ENCODE data around the gene NUDC. TPM values are rescaled to one million over a fixed set of nuclear protein-coding genes. Genes with fewer than 3 reads are reported as not detected.
A peak's percentile ranks its signal among the peaks of the same experiment; 100 is the strongest.

NUDC gene
- total RNA-seq, 1 experiment from 2014 or later, result 118 TPM

DNA sequence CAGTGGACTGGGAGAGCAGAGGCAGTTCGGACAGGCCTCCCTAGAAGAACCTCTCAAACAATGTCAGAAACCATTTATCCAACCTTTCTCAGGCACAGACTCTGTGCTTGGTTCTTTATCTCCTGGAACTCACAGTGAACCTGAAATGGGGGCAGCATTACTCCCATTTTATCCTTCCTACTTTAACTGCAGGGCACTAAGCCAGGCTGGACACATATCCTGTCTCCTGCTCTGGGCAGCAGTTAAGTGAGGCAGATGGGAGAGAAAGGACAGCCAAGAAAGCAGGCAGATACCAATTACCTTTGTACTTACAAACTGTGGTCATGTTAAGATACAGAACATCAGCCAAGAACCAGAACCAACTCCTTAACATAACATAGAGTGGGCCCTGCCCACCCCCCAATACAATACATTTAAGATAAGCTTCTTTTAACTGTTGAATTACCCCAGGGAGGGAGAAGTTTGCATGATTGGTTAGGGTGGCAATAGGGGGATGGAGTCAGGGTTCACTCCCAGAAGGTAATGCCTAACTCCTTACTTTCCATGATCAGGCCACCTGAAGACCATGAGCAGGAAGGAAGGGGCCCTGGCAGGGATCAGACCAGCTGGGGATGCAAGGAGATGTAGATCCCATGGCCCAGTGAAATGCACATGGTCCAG lies 27.9 kb downstream of the NUDC start:
- CTCF ChIA-PET, result no interaction called here
- Mint-ChIP-seq H3K4me1 (no peaks in the 10 kb centered on the region), H3K27me3 (ENCODE audit: low read depth) (no peaks in the 10 kb centered on the region), H3K36me3 (peaks cover 35% of the 10 kb centered on the region), H3K4me3 (no peak overlapping the region), H3K9me3 (no peaks in the 10 kb centered on the region), H3K27ac (peak overlapping the region; percentile 37; the same call in 1 of the 2 replicates)
- POLR2A ChIA-PET, result no interaction called here
- ATAC-seq, result no peak
- TF ChIP-seq ZNF317 (CRISPR knock-in tag; IDR thresholded peaks at IDR 0.05; ENCODE audit: borderline replicate concordance, low read depth), result no peak
- no peak for TF ChIP-seq ELF4 (CRISPR knock-in tag; IDR thresholded peaks at IDR 0.05; ENCODE audit: low read depth)
- TF ChIP-seq, protein P1, sequence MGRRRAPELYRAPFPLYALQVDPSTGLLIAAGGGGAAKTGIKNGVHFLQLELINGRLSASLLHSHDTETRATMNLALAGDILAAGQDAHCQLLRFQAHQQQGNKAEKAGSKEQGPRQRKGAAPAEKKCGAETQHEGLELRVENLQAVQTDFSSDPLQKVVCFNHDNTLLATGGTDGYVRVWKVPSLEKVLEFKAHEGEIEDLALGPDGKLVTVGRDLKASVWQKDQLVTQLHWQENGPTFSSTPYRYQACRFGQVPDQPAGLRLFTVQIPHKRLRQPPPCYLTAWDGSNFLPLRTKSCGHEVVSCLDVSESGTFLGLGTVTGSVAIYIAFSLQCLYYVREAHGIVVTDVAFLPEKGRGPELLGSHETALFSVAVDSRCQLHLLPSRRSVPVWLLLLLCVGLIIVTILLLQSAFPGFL (CRISPR knock-in tag; IDR thresholded peaks at IDR 0.05; ENCODE audit: borderline replicate concordance), result no peak
- no peak for TF ChIP-seq SP1 (CRISPR knock-in tag; conservative IDR thresholded peaks at IDR 0.05)
- TF ChIP-seq ETV6 (CRISPR knock-in tag; IDR thresholded peaks at IDR 0.05), result no peak
- TF ChIP-seq MYBL2 (CRISPR knock-in tag; IDR thresholded peaks at IDR 0.05), result no peak
- no peak for TF ChIP-seq NR2C2 (CRISPR knock-in tag; IDR thresholded peaks at IDR 0.05)
- no peak for TF ChIP-seq NFE2L1 (CRISPR knock-in tag; IDR thresholded peaks at IDR 0.05)
- TF ChIP-seq PRRX2 (CRISPR knock-in tag; IDR thresholded peaks at IDR 0.05), result no peak
- TF ChIP-seq, protein P2, sequence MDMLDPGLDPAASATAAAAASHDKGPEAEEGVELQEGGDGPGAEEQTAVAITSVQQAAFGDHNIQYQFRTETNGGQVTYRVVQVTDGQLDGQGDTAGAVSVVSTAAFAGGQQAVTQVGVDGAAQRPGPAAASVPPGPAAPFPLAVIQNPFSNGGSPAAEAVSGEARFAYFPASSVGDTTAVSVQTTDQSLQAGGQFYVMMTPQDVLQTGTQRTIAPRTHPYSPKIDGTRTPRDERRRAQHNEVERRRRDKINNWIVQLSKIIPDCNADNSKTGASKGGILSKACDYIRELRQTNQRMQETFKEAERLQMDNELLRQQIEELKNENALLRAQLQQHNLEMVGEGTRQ (CRISPR knock-in tag; IDR thresholded peaks at IDR 0.05), result no peak
- no peak for TF ChIP-seq JAZF1 (CRISPR knock-in tag; IDR thresholded peaks at IDR 0.05)
- no peak for TF ChIP-seq ATF1 (CRISPR knock-in tag; IDR thresholded peaks at IDR 0.05)
- TF ChIP-seq, protein P3, sequence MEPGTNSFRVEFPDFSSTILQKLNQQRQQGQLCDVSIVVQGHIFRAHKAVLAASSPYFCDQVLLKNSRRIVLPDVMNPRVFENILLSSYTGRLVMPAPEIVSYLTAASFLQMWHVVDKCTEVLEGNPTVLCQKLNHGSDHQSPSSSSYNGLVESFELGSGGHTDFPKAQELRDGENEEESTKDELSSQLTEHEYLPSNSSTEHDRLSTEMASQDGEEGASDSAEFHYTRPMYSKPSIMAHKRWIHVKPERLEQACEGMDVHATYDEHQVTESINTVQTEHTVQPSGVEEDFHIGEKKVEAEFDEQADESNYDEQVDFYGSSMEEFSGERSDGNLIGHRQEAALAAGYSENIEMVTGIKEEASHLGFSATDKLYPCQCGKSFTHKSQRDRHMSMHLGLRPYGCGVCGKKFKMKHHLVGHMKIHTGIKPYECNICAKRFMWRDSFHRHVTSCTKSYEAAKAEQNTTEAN (CRISPR knock-in tag; IDR thresholded peaks at IDR 0.05), result no peak
- TF ChIP-seq, protein P4, sequence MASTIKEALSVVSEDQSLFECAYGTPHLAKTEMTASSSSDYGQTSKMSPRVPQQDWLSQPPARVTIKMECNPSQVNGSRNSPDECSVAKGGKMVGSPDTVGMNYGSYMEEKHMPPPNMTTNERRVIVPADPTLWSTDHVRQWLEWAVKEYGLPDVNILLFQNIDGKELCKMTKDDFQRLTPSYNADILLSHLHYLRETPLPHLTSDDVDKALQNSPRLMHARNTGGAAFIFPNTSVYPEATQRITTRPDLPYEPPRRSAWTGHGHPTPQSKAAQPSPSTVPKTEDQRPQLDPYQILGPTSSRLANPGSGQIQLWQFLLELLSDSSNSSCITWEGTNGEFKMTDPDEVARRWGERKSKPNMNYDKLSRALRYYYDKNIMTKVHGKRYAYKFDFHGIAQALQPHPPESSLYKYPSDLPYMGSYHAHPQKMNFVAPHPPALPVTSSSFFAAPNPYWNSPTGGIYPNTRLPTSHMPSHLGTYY (CRISPR knock-in tag; IDR thresholded peaks at IDR 0.05), result no peak
- no peak for DNase-seq (ENCODE audit: low spot score)

DNA sequence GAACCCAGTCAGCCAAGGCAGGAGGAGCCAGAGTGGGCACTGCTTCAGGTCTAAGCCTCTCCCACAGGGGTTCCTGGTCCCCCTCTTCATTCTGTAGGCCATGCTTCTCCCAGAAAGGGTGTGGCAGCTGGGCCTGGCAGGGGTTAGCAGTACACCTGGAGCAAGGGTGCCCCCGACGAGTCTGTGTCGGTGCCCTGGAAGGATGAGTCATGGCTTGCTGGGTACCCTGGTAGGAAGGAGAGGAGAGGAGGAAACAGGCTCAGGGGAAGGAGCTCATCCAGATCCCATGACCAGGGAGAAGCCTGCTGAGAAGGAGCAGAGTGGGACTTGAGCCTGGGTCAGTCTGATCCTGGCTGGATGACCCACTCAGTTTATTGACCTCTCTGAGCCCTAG lies 28.4 kb downstream of the NUDC start:
- Mint-ChIP-seq H3K9me3 (no peaks in the 10 kb centered on the region), H3K36me3 (peaks cover 34% of the 10 kb centered on the region), H3K4me3 (no peak overlapping the region), H3K27ac (no peak overlapping the region), H3K27me3 (ENCODE audit: low read depth) (no peaks in the 10 kb centered on the region), H3K4me1 (no peaks in the 10 kb centered on the region)
- no peak for ATAC-seq
- no peak for DNase-seq (ENCODE audit: low spot score)
- ChIA-PET CTCF (no interaction called here), POLR2A (no interaction called here)
- TF ChIP-seq TCF7 (CRISPR knock-in tag; IDR thresholded peaks at IDR 0.05; ENCODE audit: low read depth), result no peak
- TF ChIP-seq FOXP1 (CRISPR knock-in tag; IDR thresholded peaks at IDR 0.05; ENCODE audit: borderline replicate concordance), result no peak
- TF ChIP-seq, protein P5, sequence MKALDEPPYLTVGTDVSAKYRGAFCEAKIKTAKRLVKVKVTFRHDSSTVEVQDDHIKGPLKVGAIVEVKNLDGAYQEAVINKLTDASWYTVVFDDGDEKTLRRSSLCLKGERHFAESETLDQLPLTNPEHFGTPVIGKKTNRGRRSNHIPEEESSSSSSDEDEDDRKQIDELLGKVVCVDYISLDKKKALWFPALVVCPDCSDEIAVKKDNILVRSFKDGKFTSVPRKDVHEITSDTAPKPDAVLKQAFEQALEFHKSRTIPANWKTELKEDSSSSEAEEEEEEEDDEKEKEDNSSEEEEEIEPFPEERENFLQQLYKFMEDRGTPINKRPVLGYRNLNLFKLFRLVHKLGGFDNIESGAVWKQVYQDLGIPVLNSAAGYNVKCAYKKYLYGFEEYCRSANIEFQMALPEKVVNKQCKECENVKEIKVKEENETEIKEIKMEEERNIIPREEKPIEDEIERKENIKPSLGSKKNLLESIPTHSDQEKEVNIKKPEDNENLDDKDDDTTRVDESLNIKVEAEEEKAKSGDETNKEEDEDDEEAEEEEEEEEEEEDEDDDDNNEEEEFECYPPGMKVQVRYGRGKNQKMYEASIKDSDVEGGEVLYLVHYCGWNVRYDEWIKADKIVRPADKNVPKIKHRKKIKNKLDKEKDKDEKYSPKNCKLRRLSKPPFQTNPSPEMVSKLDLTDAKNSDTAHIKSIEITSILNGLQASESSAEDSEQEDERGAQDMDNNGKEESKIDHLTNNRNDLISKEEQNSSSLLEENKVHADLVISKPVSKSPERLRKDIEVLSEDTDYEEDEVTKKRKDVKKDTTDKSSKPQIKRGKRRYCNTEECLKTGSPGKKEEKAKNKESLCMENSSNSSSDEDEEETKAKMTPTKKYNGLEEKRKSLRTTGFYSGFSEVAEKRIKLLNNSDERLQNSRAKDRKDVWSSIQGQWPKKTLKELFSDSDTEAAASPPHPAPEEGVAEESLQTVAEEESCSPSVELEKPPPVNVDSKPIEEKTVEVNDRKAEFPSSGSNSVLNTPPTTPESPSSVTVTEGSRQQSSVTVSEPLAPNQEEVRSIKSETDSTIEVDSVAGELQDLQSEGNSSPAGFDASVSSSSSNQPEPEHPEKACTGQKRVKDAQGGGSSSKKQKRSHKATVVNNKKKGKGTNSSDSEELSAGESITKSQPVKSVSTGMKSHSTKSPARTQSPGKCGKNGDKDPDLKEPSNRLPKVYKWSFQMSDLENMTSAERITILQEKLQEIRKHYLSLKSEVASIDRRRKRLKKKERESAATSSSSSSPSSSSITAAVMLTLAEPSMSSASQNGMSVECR (CRISPR knock-in tag; IDR thresholded peaks at IDR 0.05; ENCODE audit: borderline replicate concordance), result no peak
- TF ChIP-seq, protein P6, sequence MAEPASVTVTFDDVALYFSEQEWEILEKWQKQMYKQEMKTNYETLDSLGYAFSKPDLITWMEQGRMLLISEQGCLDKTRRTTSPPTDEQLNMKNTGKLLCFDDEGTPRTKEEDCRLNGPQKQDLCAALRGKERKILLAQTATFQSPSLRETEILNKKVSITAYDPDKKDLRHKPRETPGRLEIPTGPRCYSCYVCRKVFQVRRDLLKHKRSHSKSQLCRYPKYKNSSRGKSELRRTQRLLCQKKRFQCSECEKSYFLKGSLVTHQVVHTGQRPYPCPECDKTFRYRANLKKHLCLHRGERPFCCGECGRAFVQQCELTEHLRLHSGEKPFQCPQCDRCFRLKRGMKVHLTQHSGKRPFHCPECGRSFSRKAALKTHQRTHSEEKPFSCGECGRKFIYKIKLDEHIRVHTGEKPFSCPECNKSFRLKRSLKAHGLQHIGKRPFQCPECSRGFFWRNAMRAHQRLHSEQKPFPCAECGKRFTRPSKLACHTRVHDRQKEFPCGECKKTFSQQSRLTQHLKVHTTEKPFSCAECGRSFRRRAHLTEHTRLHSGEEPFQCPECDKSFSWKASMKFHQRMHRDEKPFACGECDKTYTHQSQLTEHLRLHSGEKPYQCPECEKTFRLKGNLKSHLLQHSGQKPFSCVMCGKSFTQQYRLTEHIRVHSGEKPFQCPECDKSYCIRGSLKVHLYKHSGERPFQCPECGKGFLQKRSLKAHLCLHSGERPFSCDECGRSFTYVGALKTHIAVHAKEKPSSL (CRISPR knock-in tag; conservative IDR thresholded peaks at IDR 0.05), result no peak
- TF ChIP-seq ZNF121 (CRISPR knock-in tag; IDR thresholded peaks at IDR 0.05), result no peak
- no peak for TF ChIP-seq SP1 (CRISPR knock-in tag; conservative IDR thresholded peaks at IDR 0.05)
- TF ChIP-seq, protein P7, sequence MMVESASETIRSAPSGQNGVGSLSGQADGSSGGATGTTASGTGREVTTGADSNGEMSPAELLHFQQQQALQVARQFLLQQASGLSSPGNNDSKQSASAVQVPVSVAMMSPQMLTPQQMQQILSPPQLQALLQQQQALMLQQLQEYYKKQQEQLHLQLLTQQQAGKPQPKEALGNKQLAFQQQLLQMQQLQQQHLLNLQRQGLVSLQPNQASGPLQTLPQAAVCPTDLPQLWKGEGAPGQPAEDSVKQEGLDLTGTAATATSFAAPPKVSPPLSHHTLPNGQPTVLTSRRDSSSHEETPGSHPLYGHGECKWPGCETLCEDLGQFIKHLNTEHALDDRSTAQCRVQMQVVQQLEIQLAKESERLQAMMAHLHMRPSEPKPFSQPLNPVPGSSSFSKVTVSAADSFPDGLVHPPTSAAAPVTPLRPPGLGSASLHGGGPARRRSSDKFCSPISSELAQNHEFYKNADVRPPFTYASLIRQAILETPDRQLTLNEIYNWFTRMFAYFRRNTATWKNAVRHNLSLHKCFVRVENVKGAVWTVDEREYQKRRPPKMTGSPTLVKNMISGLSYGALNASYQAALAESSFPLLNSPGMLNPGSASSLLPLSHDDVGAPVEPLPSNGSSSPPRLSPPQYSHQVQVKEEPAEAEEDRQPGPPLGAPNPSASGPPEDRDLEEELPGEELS (CRISPR knock-in tag; IDR thresholded peaks at IDR 0.05), result no peak
- TF ChIP-seq CBFB (CRISPR knock-in tag; IDR thresholded peaks at IDR 0.05; ENCODE audit: low read depth), result no peak
